ENCODE measurements around the gene SRGAP2C.
"Not testable (repeated sequence)": the region's sequence is repeated elsewhere in the genome, so short reads cannot be mapped to it uniquely, and the experiment has no call there.

Gene SRGAP2C

GRCh38 chr1:121279548-121279898, 94.7 kb downstream of the SRGAP2C start:
- not testable (repeated sequence) for H3K27ac ChIP-seq (ENCODE audit: low read depth, low read length); H3K36me3 ChIP-seq (ENCODE audit: control insufficient read depth, insufficient read depth, low read length); H3K4me3 ChIP-seq (ENCODE audit: low read length); H3K9ac ChIP-seq (ENCODE audit: low read length); H3K4me1 ChIP-seq (ENCODE audit: control insufficient read depth, insufficient read depth, low read length); H3K27me3 ChIP-seq (ENCODE audit: control insufficient read depth, insufficient read depth, low read length)

GRCh38 chr1:121280699-121281317, 96.0 kb downstream of the SRGAP2C start:
- H3K4me1 ChIP-seq (ENCODE audit: control insufficient read depth, insufficient read depth, low read length); H3K4me3 ChIP-seq (ENCODE audit: low read length); H3K27me3 ChIP-seq (ENCODE audit: control insufficient read depth, insufficient read depth, low read length); H3K27ac ChIP-seq (ENCODE audit: low read depth, low read length); H3K9ac ChIP-seq (ENCODE audit: low read length); H3K36me3 ChIP-seq (ENCODE audit: control insufficient read depth, insufficient read depth, low read length): not testable (repeated sequence)

GRCh38 chr1:121281480-121281879, 96.7 kb downstream of the SRGAP2C start:
- H3K27me3 ChIP-seq (ENCODE audit: control insufficient read depth, insufficient read depth, low read length); H3K9ac ChIP-seq (ENCODE audit: low read length); H3K4me3 ChIP-seq (ENCODE audit: low read length); H3K27ac ChIP-seq (ENCODE audit: low read depth, low read length); H3K36me3 ChIP-seq (ENCODE audit: control insufficient read depth, insufficient read depth, low read length); H3K4me1 ChIP-seq (ENCODE audit: control insufficient read depth, insufficient read depth, low read length): not testable (repeated sequence)

GRCh38 chr1:121283587-121284180, 98.9 kb downstream of the SRGAP2C start:
- H3K27ac ChIP-seq (ENCODE audit: low read depth, low read length); H3K4me1 ChIP-seq (ENCODE audit: control insufficient read depth, insufficient read depth, low read length); H3K9ac ChIP-seq (ENCODE audit: low read length); H3K36me3 ChIP-seq (ENCODE audit: control insufficient read depth, insufficient read depth, low read length); H3K27me3 ChIP-seq (ENCODE audit: control insufficient read depth, insufficient read depth, low read length); H3K4me3 ChIP-seq (ENCODE audit: low read length): not testable (repeated sequence)

GRCh38 chr1:121292590-121292989, 107.8 kb downstream of the SRGAP2C start:
- H3K27ac ChIP-seq (ENCODE audit: low read depth, low read length); H3K4me3 ChIP-seq (ENCODE audit: low read length); H3K27me3 ChIP-seq (ENCODE audit: control insufficient read depth, insufficient read depth, low read length); H3K9ac ChIP-seq (ENCODE audit: low read length); H3K4me1 ChIP-seq (ENCODE audit: control insufficient read depth, insufficient read depth, low read length); H3K36me3 ChIP-seq (ENCODE audit: control insufficient read depth, insufficient read depth, low read length): not testable (repeated sequence)

GRCh38 chr1:121293263-121294204, 108.8 kb downstream of the SRGAP2C start:
- H3K36me3 ChIP-seq (ENCODE audit: control insufficient read depth, insufficient read depth, low read length) = not testable (repeated sequence)

DNA sequence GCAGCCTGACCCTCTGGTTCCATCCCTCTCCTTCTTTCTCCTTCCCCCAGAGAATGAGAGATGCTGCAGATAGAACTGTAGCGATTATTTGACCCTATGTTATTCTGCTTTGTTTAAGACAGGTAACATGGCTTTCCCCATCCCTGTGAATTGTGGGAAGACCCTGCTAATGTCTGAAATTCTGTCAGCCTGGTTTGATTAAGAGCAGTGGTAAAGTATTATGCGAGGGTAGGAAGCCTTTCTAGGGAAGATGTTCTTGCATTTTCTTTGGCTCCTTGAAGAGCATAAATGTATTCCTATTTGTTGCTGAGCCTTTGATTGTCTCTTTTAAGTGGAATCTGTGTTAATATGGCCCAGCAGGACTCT, 109.4 kb downstream of the SRGAP2C start:
- not testable (repeated sequence) for H3K4me3 ChIP-seq (ENCODE audit: low read length); H3K27ac ChIP-seq (ENCODE audit: low read depth, low read length); H3K36me3 ChIP-seq (ENCODE audit: control insufficient read depth, insufficient read depth, low read length); H3K4me1 ChIP-seq (ENCODE audit: control insufficient read depth, insufficient read depth, low read length); H3K9ac ChIP-seq (ENCODE audit: low read length); H3K27me3 ChIP-seq (ENCODE audit: control insufficient read depth, insufficient read depth, low read length)

More at GRCh38 chr1:121293263-121294204, 108.8 kb downstream of the SRGAP2C start:
- not testable (repeated sequence) for H3K4me1 ChIP-seq (ENCODE audit: control insufficient read depth, insufficient read depth, low read length); H3K9ac ChIP-seq (ENCODE audit: low read length); H3K27me3 ChIP-seq (ENCODE audit: control insufficient read depth, insufficient read depth, low read length); H3K4me3 ChIP-seq (ENCODE audit: low read length); H3K27ac ChIP-seq (ENCODE audit: low read depth, low read length)

DNA sequence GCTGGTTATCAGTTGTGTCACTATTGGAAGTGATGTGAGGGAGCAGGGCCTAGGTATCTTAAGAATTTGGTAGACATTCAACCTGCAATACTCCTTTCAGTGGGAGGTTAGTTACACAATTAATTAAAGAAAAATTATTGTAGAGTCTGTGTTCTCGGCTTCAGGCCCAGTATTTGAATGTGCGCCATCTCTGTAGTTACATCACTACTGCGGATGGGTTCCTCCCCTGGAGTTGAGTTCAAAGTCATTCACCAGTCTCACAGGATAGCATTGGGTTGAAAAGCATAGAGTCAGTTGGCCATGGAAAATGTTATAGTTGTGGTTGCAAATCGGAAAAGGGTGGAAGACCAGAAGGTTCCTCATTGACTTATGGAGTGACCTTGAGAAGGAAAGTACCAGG, 111.8 kb downstream of the SRGAP2C start:
- H3K4me1 ChIP-seq (ENCODE audit: control insufficient read depth, insufficient read depth, low read length); H3K4me3 ChIP-seq (ENCODE audit: low read length); H3K9ac ChIP-seq (ENCODE audit: low read length); H3K27me3 ChIP-seq (ENCODE audit: control insufficient read depth, insufficient read depth, low read length); H3K27ac ChIP-seq (ENCODE audit: low read depth, low read length); H3K36me3 ChIP-seq (ENCODE audit: control insufficient read depth, insufficient read depth, low read length): not testable (repeated sequence)

DNA sequence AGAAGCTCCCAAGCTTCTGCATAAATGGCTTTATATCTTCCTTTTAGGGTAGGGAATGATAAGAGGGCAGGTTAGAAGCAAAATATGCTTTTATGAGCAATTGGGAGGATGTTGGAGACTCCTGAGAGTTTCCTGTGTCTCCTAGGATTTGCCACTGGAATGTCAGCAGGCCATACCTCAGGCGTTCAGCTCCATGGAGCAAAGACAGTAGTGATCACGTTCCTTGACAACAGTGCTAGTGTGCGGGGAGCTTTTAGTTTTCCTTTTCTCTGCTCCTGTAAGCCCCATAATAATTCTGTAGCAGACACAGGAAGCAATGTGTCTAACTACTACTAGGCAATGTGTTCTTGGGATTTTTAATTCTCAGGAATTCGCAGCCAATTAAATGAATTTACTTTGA, 113.8 kb downstream of the SRGAP2C start:
- H3K4me3 ChIP-seq (ENCODE audit: low read length); H3K27ac ChIP-seq (ENCODE audit: low read depth, low read length); H3K27me3 ChIP-seq (ENCODE audit: control insufficient read depth, insufficient read depth, low read length); H3K9ac ChIP-seq (ENCODE audit: low read length); H3K36me3 ChIP-seq (ENCODE audit: control insufficient read depth, insufficient read depth, low read length); H3K4me1 ChIP-seq (ENCODE audit: control insufficient read depth, insufficient read depth, low read length): not testable (repeated sequence)

GRCh38 chr1:121299514-121300149, 114.9 kb downstream of the SRGAP2C start:
- not testable (repeated sequence) for H3K9ac ChIP-seq (ENCODE audit: low read length); H3K27me3 ChIP-seq (ENCODE audit: control insufficient read depth, insufficient read depth, low read length); H3K4me3 ChIP-seq (ENCODE audit: low read length); H3K27ac ChIP-seq (ENCODE audit: low read depth, low read length); H3K36me3 ChIP-seq (ENCODE audit: control insufficient read depth, insufficient read depth, low read length); H3K4me1 ChIP-seq (ENCODE audit: control insufficient read depth, insufficient read depth, low read length)

DNA sequence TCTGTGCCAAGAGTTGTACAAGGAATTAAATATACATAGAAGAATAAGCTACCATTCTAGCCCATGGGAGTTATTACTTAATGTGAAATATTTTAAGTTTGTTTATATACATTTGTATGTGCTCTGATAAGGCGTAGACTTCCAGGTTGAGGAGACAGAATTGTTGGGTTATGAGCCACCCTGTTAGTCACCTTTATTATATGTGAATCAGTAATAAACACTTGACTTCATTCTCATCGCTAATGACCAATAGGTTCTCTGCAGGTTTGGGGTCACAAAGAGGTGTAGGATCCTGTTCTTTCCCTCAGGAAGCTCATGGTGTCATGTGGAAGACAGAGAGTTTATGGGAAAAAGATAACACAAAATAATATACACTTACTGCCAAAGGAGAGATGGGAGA, 117.1 kb downstream of the SRGAP2C start:
- not testable (repeated sequence) for H3K4me1 ChIP-seq (ENCODE audit: control insufficient read depth, insufficient read depth, low read length); H3K4me3 ChIP-seq (ENCODE audit: low read length); H3K36me3 ChIP-seq (ENCODE audit: control insufficient read depth, insufficient read depth, low read length); H3K27me3 ChIP-seq (ENCODE audit: control insufficient read depth, insufficient read depth, low read length); H3K9ac ChIP-seq (ENCODE audit: low read length); H3K27ac ChIP-seq (ENCODE audit: low read depth, low read length)

GRCh38 chr1:121307759-121308158, 123.0 kb downstream of the SRGAP2C start:
- H3K36me3 ChIP-seq (ENCODE audit: control insufficient read depth, insufficient read depth, low read length); H3K4me1 ChIP-seq (ENCODE audit: control insufficient read depth, insufficient read depth, low read length): not testable (repeated sequence)

More at GRCh38 chr1:121307759-121308158, 123.0 kb downstream of the SRGAP2C start:
- not testable (repeated sequence) for H3K9ac ChIP-seq (ENCODE audit: low read length); H3K27me3 ChIP-seq (ENCODE audit: control insufficient read depth, insufficient read depth, low read length); H3K4me3 ChIP-seq (ENCODE audit: low read length); H3K27ac ChIP-seq (ENCODE audit: low read depth, low read length)
